HepG2 (cell line): ENCODE measurements around the gene FNDC7. TPM values are rescaled to one million over a fixed set of nuclear protein-coding genes. Genes with fewer than 3 reads are reported as not detected.

Source experiments
- ATF7-NPFF ChIP-seq: sonication (generic); formaldehyde crosslinking; IDR thresholded peaks from 2 replicates; pipeline ENCODE4 v1.8.1; 2023; ENCODE audit warnings: mild to moderate bottlenecking, low read depth, missing genetic modification reagents, moderate library complexity
- CBX1 ChIP-seq: IDR thresholded peaks from one replicate; pipeline ENCODE4 v1.6.1; 2016; ENCODE audit warnings: antibody characterized with exemption, low read depth
- DNMT1 ChIP-seq: sonication (generic); formaldehyde crosslinking; IDR thresholded peaks from 2 replicates; pipeline ENCODE4 v1.5.1; 2020; ENCODE audit warnings: mild to moderate bottlenecking, missing genetic modification reagents
- ELF4 ChIP-seq: sonication (generic); formaldehyde crosslinking; IDR thresholded peaks from 2 replicates; pipeline ENCODE4 v1.5.0; 2020; ENCODE audit warnings: missing genetic modification reagents, mild to moderate bottlenecking, moderate library complexity, borderline replicate concordance
- FOXA3 ChIP-seq: IDR thresholded peaks from 2 replicates; pipeline ENCODE4 v1.6.1; 2016; ENCODE audit warnings: missing genetic modification reagents, missing compliant biosample characterization
- HDAC2 ChIP-seq: sonication (generic); formaldehyde crosslinking; IDR thresholded peaks from 2 replicates; pipeline ENCODE4 v1.4.0; 2020; ENCODE audit warnings: missing genetic modification reagents
- MATR3 ChIP-seq: sonication (generic); formaldehyde crosslinking; IDR thresholded peaks from 2 replicates; pipeline ENCODE4 v1.4.0; 2020; ENCODE audit warnings: missing genetic modification reagents
- ONECUT2 ChIP-seq: sonication (generic); formaldehyde crosslinking; IDR thresholded peaks from 2 replicates; pipeline ENCODE4 v1.4.0; 2020; ENCODE audit warnings: missing genetic modification reagents
- RXRB ChIP-seq: IDR thresholded peaks from 2 replicates; pipeline ENCODE4 v1.6.1; 2016; ENCODE audit warnings: borderline replicate concordance, missing genetic modification reagents, missing compliant biosample characterization
- SIX1 ChIP-seq: sonication (generic); formaldehyde crosslinking; IDR thresholded peaks from 2 replicates; pipeline ENCODE4 v1.4.0; 2020; ENCODE audit warnings: missing genetic modification reagents, borderline replicate concordance
- TEAD2 ChIP-seq: sonication (generic); formaldehyde crosslinking; IDR thresholded peaks from 2 replicates; pipeline ENCODE4 v1.9.0; 2021; ENCODE audit warnings: missing genetic modification reagents
- ZFY ChIP-seq: sonication (generic); formaldehyde crosslinking; IDR thresholded peaks from 2 replicates; pipeline ENCODE4 v1.4.0; 2020; ENCODE audit warnings: missing genetic modification reagents
- ZNF263 ChIP-seq: sonication (generic); formaldehyde crosslinking; IDR thresholded peaks from 2 replicates; pipeline ENCODE4 v1.4.0; 2020; ENCODE audit warnings: missing genetic modification reagents
- ZNF431 ChIP-seq: sonication (generic); formaldehyde crosslinking; IDR thresholded peaks from 2 replicates; pipeline ENCODE4 v1.9.0; 2022; ENCODE audit warnings: missing genetic modification reagents, low read depth, mild to moderate bottlenecking, borderline replicate concordance
- ZNF441 ChIP-seq: sonication (generic); formaldehyde crosslinking; IDR thresholded peaks from 2 replicates; pipeline ENCODE4 v1.7.0; 2021; ENCODE audit warnings: missing genetic modification reagents, borderline replicate concordance
- ZNF629 ChIP-seq: sonication (generic); formaldehyde crosslinking; conservative IDR thresholded peaks from 2 replicates; pipeline ENCODE4 v1.5.0; 2020; ENCODE audit warnings: missing genetic modification reagents
- ZNF674 ChIP-seq: sonication (generic); formaldehyde crosslinking; IDR thresholded peaks from 2 replicates; pipeline ENCODE4 v1.5.0; 2020; ENCODE audit warnings: low read depth, mild to moderate bottlenecking, missing genetic modification reagents
- ZNF777 ChIP-seq: sonication (generic); formaldehyde crosslinking; IDR thresholded peaks from 2 replicates; pipeline ENCODE4 v1.4.0; 2020; ENCODE audit warnings: missing genetic modification reagents
- ZNF839 ChIP-seq: sonication (generic); formaldehyde crosslinking; IDR thresholded peaks from 2 replicates; pipeline ENCODE4 v1.4.0; 2020; ENCODE audit warnings: missing genetic modification reagents, mild to moderate bottlenecking, borderline replicate concordance
- polyA plus RNA-seq, 8 experiments: library from polyadenylated mRNA; depleted of rRNA in 3 of 8; stranded (reverse) in 7 of 8; unstranded in 1 of 8; fragments of >200 nt; fragmentation: Illumina TruSeq in 4 of 8; extraction: Trizol in 4 of 8; gene quantifications; 2 replicates each; pipeline versions ENCODE4 v1.2.1 to v1.2.3, GENCODE V29; 2011 to 2016; ENCODE audit warnings: low read depth in 4 of 8, missing spikeins in 1 of 8, mixed read lengths in 1 of 8; ENCODE audit not compliant: insufficient read depth in 1 of 8
- total RNA-seq, 5 experiments: library from RNA; depleted of rRNA; stranded (reverse); fragments of >200 nt; fragmentation: Illumina TruSeq; extraction: Trizol; gene quantifications; 2 replicates each; pipeline ENCODE4 v1.2.3, GENCODE V29; 2016; ENCODE audit warnings: low read depth in 1 of 5
- TF ChIP-seq, protein P1 (sequence below): sonication (generic); formaldehyde crosslinking; IDR thresholded peaks from 2 replicates; pipeline ENCODE4 v1.4.0; 2020; ENCODE audit warnings: low read depth, missing genetic modification reagents
- TF ChIP-seq, protein P2 (sequence below): IDR thresholded peaks from 2 replicates; pipeline ENCODE4 v1.6.1; 2012; ENCODE audit warnings: inconsistent platforms
- TF ChIP-seq, protein P3 (sequence below): sonication (generic); formaldehyde crosslinking; IDR thresholded peaks from 2 replicates; pipeline ENCODE4 v1.4.0; 2020; ENCODE audit warnings: missing genetic modification reagents
- TF ChIP-seq, protein P4 (sequence below): sonication (generic); formaldehyde crosslinking; IDR thresholded peaks from 2 replicates; pipeline ENCODE4 v1.9.0; 2021; ENCODE audit warnings: missing genetic modification reagents, mild to moderate bottlenecking, borderline replicate concordance
- TF ChIP-seq, protein P5 (sequence below): sonication (generic); formaldehyde crosslinking; IDR thresholded peaks from 2 replicates; pipeline ENCODE4 v1.4.0; 2020; ENCODE audit warnings: missing genetic modification reagents, borderline replicate concordance

The FNDC7 gene
- total and polyA plus RNA-seq, 2 of the 13 experiments (the other 11 are each of a cell fraction or from before 2014, with no cell fraction given), result 0.03 TPM; not detected in 1

DNA sequence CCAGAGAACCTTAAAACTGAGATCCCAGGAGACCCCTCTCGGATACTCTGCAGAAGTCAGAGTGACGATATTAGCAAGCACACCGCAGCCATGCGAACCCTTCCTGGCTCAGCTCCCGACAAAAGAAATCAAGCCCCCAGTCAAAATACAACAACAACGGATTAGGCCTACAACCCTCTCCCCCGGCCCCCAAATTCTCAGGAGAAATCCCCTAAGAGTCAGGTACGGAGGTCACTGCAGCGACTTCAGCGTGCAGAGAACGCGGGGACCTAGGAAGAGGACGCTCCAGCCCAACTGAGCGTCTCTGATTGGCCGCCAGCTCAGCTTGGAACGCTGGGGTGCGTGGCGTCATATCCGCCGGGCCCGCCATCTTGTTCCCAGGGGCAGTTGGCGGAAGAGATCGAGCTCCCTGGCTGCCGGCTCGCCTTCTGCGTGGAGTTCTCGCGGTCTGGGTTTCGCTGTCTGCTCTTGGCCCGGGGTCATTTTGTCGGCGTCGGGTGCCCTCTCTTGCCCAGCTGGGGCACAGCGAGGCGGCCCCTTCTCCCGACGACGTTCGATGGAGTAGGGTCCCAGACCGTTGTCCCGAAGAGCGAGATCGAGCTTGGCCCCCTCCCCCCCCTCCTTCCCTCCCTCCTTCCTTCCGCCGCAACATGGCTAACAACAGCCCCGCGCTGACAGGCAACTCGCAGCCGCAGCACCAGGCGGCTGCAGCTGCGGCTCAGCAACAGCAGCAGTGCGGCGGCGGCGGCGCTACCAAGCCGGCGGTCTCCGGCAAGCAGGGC is 20.6 kb upstream of the FNDC7 start, which contains the start of gene PRPF38B (continued):
- TF ChIP-seq ZNF441 (CRISPR knock-in tag) (peak; percentile 49; the same call in 1 of the 2 replicates), ZNF839 (CRISPR knock-in tag) (no peak), RXRB (CRISPR knock-in tag) (0 out of 2 replicates have a peak, but pooled peaks have one; percentile 12), ZNF674 (CRISPR knock-in tag) (no peak), ZNF777 (CRISPR knock-in tag) (peak; percentile 42; the same call in 1 of the 2 replicates), FOXA3 (peak; percentile 26; the same call in 1 of the 2 replicates), CBX1 (peak; percentile 89), HDAC2 (CRISPR knock-in tag) (no peak), TEAD2 (CRISPR knock-in tag) (no peak; the same call in 1 of the 2 replicates), ZNF629 (CRISPR knock-in tag) (no peak), DNMT1 (CRISPR knock-in tag) (no peak), ZFY (peak; percentile 70), ELF4 (CRISPR knock-in tag) (peak; percentile 61; the same call in 1 of the 2 replicates), ZNF263 (0 out of 2 replicates have a peak, but pooled peaks have one; percentile 24), MATR3 (CRISPR knock-in tag) (no peak), ONECUT2 (peak; percentile 50; the same call in 1 of the 2 replicates), ZNF431 (CRISPR knock-in tag) (peak; percentile 79), ATF7-NPFF (CRISPR knock-in tag) (peak; percentile 75; the same call in 1 of the 2 replicates), SIX1 (CRISPR knock-in tag) (no peak)
- TF ChIP-seq, protein P1, sequence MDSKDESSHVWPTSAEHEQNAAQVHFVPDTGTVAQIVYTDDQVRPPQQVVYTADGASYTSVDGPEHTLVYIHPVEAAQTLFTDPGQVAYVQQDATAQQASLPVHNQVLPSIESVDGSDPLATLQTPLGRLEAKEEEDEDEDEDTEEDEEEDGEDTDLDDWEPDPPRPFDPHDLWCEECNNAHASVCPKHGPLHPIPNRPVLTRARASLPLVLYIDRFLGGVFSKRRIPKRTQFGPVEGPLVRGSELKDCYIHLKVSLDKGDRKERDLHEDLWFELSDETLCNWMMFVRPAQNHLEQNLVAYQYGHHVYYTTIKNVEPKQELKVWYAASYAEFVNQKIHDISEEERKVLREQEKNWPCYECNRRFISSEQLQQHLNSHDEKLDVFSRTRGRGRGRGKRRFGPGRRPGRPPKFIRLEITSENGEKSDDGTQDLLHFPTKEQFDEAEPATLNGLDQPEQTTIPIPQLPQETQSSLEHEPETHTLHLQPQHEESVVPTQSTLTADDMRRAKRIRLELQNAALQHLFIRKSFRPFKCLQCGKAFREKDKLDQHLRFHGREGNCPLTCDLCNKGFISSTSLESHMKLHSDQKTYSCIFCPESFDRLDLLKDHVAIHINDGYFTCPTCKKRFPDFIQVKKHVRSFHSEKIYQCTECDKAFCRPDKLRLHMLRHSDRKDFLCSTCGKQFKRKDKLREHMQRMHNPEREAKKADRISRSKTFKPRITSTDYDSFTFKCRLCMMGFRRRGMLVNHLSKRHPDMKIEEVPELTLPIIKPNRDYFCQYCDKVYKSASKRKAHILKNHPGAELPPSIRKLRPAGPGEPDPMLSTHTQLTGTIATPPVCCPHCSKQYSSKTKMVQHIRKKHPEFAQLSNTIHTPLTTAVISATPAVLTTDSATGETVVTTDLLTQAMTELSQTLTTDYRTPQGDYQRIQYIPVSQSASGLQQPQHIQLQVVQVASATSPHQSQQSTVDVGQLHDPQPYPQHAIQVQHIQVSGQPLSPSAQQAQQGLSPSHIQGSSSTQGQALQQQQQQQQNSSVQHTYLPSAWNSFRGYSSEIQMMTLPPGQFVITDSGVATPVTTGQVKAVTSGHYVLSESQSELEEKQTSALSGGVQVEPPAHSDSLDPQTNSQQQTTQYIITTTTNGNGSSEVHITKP (CRISPR knock-in tag), result no peak
- TF ChIP-seq, protein P2, sequence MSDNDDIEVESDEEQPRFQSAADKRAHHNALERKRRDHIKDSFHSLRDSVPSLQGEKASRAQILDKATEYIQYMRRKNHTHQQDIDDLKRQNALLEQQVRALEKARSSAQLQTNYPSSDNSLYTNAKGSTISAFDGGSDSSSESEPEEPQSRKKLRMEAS, result peak; percentile 88
- TF ChIP-seq, protein P3, sequence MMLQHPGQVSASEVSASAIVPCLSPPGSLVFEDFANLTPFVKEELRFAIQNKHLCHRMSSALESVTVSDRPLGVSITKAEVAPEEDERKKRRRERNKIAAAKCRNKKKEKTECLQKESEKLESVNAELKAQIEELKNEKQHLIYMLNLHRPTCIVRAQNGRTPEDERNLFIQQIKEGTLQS (CRISPR knock-in tag), result peak; percentile 2; the same call in 1 of the 2 replicates
- TF ChIP-seq, protein P4, sequence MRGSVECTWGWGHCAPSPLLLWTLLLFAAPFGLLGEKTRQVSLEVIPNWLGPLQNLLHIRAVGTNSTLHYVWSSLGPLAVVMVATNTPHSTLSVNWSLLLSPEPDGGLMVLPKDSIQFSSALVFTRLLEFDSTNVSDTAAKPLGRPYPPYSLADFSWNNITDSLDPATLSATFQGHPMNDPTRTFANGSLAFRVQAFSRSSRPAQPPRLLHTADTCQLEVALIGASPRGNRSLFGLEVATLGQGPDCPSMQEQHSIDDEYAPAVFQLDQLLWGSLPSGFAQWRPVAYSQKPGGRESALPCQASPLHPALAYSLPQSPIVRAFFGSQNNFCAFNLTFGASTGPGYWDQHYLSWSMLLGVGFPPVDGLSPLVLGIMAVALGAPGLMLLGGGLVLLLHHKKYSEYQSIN, result no peak
- TF ChIP-seq, protein P5, sequence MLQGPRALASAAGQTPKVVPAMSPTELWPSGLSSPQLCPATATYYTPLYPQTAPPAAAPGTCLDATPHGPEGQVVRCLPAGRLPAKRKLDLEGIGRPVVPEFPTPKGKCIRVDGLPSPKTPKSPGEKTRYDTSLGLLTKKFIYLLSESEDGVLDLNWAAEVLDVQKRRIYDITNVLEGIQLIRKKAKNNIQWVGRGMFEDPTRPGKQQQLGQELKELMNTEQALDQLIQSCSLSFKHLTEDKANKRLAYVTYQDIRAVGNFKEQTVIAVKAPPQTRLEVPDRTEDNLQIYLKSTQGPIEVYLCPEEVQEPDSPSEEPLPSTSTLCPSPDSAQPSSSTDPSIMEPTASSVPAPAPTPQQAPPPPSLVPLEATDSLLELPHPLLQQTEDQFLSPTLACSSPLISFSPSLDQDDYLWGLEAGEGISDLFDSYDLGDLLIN, result 0 out of 2 replicates have a peak, but pooled peaks have one; percentile 71
